ENCODE results near the gene TMEM244. TPM values are rescaled to one million over a fixed set of nuclear protein-coding genes. Genes with fewer than 3 reads are reported as not detected.
"Not testable (repeated sequence)": the region's sequence is repeated elsewhere in the genome, so short reads cannot be mapped to it uniquely, and the experiment has no call there.

Gene TMEM244
- total RNA-seq, 1 donor from 2014 or later: not detected

DNA sequence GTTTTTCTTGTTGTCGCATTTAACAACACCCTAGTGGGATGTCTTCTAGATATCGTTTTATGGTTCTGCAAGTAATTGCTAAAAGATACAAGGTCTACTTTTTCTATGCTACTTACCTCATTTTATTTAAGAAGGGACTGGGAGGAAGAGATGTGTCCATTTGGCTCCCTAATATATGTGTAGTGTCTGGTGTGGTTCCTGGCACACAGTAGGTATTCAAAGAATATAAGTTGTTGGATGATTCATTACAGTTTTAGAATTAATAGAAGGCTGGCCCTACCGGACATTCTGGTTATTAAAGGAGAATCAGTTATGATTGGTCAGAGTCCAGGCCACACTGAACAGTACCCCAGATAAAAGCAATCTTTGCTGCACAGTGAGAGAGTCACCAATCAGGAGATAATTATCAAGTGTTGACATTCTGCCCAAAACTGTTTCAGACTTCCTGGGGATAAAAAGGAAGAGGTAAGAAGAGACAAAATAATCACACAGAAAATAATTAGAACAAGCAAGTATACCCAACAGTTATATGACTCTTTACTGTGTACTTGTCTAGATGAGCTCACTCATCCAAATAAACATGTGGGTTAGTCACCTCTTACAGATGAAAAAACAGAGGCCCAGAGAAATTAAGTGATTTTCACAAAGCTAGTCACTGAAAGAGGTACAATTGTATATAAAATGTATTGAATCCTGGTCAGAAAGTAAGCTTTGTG is 7.0 kb downstream of the TMEM244 start:
- H3K27me3 Mint-ChIP-seq: peaks cover 8% of the 10 kb centered on the region
- no peaks in the 10 kb centered on the region for H3K9me3 Mint-ChIP-seq
- no peak overlapping the region for H3K4me3 Mint-ChIP-seq
- DNase-seq: no peak
- intact Hi-C loops (cut with micrococcal nuclease): no loop called here
- no peaks in the 10 kb centered on the region for H3K4me1 Mint-ChIP-seq
- no peaks in the 10 kb centered on the region for H3K36me3 Mint-ChIP-seq (ENCODE audit: low read depth)
- H3K27ac Mint-ChIP-seq: no peak overlapping the region

DNA sequence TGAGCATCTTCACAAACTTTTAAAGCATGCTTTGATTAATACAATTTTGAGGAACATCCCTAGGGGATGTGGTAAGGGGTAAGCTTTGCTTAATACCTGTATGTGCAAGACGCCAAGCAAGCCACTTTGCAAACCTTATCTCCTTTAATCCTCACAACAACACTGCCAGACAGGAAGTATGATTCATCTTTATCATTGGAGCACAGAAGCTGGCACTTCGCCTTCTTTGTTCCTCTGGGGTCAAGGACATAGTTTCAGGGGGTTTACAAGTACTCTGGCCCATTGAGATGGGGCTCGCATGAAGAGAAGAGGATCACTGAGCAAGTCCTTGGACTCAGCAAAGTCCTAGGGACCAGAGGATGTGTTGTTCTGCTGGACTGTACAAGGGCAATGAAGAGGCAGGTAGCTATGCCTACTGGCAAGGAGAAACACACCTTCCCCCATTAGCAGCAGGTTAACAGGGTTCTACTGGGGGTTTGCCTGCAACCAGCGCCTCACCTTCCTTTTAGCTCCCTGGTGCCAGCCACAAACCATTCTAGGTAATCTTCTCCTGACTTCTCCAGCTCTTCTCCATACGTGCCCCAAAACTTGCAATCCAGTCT is 8.8 kb downstream of the TMEM244 start:
- intact Hi-C loops (cut with micrococcal nuclease): no loop called here

DNA sequence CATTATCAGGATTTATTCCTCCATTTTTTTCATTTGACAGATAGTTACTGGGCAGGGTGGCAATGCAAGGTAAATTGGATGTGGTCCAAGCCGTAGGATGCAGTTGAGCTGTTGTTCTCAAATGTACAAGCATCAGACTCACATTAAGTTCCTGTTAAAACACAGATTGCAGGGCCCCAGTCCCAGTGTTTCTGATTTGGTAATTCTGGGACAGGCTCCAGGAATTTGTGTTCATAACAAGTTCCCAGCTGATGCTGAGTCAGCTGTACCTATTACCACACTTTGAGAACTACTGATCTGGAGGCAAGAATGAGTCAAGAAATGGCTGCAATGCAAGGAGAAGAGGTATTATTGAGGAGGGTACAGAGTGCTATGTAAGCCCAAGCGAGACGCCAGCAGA is 11.7 kb downstream of the TMEM244 start:
- Mint-ChIP-seq H3K4me3 (no peak overlapping the region), H3K9me3 (no peaks in the 10 kb centered on the region), H3K27me3 (peaks cover 20% of the 10 kb centered on the region), H3K36me3 (ENCODE audit: low read depth) (no peaks in the 10 kb centered on the region), H3K4me1 (no peaks in the 10 kb centered on the region), H3K27ac (no peak overlapping the region)
- intact Hi-C loops (cut with micrococcal nuclease): no loop called here
- no peak for DNase-seq

More for the DNA sequence above, 8.8 kb downstream of the TMEM244 start:
- H3K9me3 Mint-ChIP-seq: no peaks in the 10 kb centered on the region
- DNase-seq: no peak
- peaks cover 13% of the 10 kb centered on the region for H3K27me3 Mint-ChIP-seq
- H3K4me1 Mint-ChIP-seq: no peaks in the 10 kb centered on the region
- H3K27ac Mint-ChIP-seq: no peak overlapping the region
- H3K4me3 Mint-ChIP-seq: no peak overlapping the region
- H3K36me3 Mint-ChIP-seq (ENCODE audit: low read depth): no peaks in the 10 kb centered on the region

DNA sequence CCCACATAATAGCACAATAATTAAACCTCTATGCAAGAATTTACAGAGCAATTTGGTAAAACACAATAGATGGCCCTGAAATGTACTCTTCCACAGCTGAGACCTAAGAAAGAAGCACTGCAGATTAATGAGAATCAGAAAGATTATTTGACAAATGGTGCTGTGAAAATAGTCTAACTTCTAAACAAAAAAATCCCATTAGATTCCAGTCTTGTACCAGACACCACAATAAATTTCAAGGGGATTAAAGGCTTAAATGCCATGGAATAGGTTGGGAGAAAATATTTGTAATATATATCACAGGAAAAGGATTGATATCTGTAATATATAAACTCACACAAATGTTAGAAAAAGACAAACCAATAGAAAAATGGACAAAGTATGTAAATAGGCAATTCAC is 14.4 kb downstream of the TMEM244 start:
- no peak overlapping the region for H3K27ac Mint-ChIP-seq
- no peaks in the 10 kb centered on the region for H3K9me3 Mint-ChIP-seq
- H3K36me3 Mint-ChIP-seq (ENCODE audit: low read depth): no peaks in the 10 kb centered on the region
- intact Hi-C loops (cut with micrococcal nuclease): no loop called here
- H3K4me1 Mint-ChIP-seq: no peaks in the 10 kb centered on the region
- H3K27me3 Mint-ChIP-seq: peaks cover 25% of the 10 kb centered on the region
- H3K4me3 Mint-ChIP-seq: no peak overlapping the region
- DNase-seq: no peak

DNA sequence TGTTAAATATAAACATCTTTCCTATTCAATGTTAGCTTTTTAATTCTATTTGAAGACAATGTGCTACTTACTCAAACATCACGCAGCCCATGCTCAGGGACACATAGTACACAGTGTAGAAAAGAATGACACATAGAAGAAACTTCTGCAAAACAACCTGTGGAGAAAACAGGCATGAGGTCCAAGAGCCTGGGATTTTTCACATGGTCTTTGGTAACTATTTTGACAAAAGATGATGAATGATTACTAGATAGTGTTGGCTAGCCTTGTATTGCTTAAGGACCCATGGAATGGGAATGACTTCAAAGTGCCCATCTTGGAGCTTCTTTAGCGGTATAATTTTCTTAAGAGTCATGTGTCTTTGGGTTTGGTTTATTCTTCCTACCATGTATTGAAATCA is 15.4 kb downstream of the TMEM244 start:
- Mint-ChIP-seq H3K9me3 (no peaks in the 10 kb centered on the region), H3K4me3 (no peak overlapping the region), H3K36me3 (ENCODE audit: low read depth) (no peaks in the 10 kb centered on the region), H3K27ac (no peak overlapping the region), H3K4me1 (no peaks in the 10 kb centered on the region), H3K27me3 (peaks cover 28% of the 10 kb centered on the region)
- no peak for DNase-seq
- intact Hi-C loops (cut with micrococcal nuclease): no loop called here

DNA sequence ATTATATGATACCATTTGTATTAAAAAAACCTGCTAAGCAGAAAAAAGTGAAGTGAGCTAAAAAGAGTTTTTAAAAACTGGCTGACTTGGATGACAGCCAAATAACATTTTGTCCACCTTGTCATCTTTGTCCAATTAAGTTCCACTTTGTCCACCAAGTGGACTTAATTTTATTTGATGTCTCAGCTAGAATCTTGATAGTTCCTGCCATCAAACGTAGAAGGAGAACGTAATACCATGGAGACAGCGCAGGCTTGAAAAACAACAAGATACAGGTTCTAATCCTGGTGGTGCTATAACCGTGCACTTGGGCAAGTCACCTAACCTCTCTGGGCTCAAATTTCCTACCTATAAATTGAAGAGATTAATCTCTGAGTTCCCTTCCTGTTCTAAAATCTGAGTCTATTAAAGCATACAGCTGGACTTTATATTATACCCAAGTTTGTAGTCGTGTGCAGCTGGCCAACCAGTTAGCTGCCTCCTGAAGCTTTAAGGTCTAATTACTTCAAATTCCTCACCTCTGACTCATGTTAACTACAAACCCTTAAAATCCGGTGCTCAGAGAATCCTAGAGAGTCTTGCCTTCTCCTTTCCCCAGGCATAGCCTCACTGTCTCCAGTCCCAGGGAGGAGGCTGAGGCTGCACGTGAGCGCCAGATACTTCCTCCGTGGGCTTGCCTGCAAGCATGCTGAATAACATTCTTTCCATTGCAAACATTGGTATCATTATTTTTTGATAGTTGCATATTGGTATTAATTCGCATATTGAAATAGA is 16.8 kb downstream of the TMEM244 start:
- peaks cover 26% of the 10 kb centered on the region for H3K27me3 Mint-ChIP-seq
- DNase-seq: no peak
- H3K36me3 Mint-ChIP-seq (ENCODE audit: low read depth): no peaks in the 10 kb centered on the region
- no peak overlapping the region for H3K27ac Mint-ChIP-seq
- no peak overlapping the region for H3K4me3 Mint-ChIP-seq
- intact Hi-C loops (cut with micrococcal nuclease): no loop called here
- H3K9me3 Mint-ChIP-seq: no peaks in the 10 kb centered on the region
- no peaks in the 10 kb centered on the region for H3K4me1 Mint-ChIP-seq

DNA sequence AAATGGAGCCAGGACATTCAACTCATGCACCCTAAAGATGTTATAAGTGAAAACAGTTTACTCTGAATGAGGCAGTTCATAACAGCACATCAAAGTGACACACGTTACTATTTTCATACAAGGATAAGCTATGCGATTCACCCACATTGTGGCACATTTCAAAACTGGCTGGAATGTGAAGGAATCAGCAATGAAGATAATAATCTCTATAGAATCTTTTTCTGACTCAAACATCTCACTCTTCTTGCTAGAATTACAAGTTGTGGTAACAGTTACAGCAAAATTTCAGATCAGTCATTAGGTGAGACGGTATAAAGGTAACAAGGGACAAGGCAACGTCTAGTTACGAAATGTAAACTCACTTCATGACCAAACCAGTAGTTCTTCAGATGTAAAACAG is 17.5 kb downstream of the TMEM244 start:
- intact Hi-C loops (cut with micrococcal nuclease): no loop called here
- H3K9me3 Mint-ChIP-seq: no peaks in the 10 kb centered on the region
- H3K27me3 Mint-ChIP-seq: peaks cover 25% of the 10 kb centered on the region
- H3K4me1 Mint-ChIP-seq: no peaks in the 10 kb centered on the region
- H3K36me3 Mint-ChIP-seq (ENCODE audit: low read depth): no peaks in the 10 kb centered on the region
- H3K27ac Mint-ChIP-seq: no peak overlapping the region
- DNase-seq: no peak
- no peak overlapping the region for H3K4me3 Mint-ChIP-seq

DNA sequence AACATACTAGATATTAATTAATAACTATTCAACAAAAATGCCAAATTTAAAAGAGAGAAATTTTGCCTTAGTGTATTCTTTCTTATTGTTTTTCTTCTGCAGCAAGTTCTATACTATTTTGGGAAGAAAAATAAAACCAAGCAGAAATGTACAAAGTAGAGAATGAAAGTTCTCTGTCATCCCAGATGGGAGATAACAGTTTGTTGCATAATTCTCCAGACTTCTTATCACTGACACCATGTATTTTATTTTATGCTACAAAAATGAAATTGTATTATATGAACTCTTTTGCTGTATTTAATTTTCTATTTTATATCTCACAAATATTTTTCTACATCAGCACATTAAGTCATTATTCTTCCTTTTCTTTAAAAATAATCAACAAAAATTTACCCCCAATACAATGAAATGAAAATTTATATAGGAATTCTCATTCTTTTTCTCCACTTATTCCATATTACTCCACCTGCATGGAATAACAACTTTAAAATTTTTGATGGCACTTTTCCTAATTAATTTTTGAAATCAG is 18.2 kb downstream of the TMEM244 start:
- H3K36me3 Mint-ChIP-seq (ENCODE audit: low read depth): no peaks in the 10 kb centered on the region
- intact Hi-C loops (cut with micrococcal nuclease): no loop called here
- H3K27ac Mint-ChIP-seq: no peak overlapping the region
- no peak for DNase-seq
- H3K9me3 Mint-ChIP-seq: peaks cover 5% of the 10 kb centered on the region
- no peaks in the 10 kb centered on the region for H3K4me1 Mint-ChIP-seq
- no peak overlapping the region for H3K4me3 Mint-ChIP-seq
- peaks cover 27% of the 10 kb centered on the region for H3K27me3 Mint-ChIP-seq

DNA sequence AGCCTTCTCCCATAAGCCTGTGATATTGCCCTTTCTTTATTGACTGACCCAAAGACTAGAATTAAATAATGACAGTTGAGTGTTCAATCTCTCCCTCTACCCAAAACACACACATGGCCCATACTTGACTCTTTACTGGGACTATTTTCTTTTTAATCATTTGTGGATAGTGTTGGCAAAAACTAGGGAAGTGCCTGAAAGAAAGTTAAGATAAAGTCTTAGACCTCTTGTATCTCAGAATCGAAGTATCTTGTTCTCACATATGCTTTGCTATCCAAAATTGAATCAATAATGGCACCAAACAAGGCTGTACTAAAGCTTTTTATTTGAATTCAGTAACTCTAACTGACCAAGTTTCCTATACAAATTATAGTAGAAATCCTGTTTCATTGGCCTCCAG is 19.0 kb downstream of the TMEM244 start:
- Mint-ChIP-seq H3K4me3 (no peak overlapping the region), H3K27me3 (peaks cover 30% of the 10 kb centered on the region), H3K27ac (no peak overlapping the region), H3K36me3 (ENCODE audit: low read depth) (no peaks in the 10 kb centered on the region), H3K4me1 (no peaks in the 10 kb centered on the region), H3K9me3 (peaks cover 6% of the 10 kb centered on the region)
- no peak for DNase-seq
- intact Hi-C loops (cut with micrococcal nuclease): no loop called here

DNA sequence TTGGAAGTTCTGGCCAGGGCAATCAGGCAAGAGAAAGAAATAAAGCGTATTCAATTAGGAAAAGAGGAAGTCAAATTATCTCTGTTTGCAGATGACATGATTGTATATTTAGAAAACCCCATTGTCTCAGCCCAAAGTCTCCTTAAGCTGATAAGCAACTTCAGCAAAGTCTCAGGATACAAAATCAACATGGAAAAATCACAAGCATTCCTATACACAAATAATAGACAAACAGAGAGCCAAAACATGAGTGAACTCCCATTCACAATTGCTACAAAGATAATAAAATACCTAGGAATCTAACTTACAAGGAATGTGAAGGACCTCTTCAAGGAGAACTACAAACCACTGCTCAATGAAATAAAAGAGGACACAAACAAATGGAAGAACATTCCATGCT is 21.6 kb downstream of the TMEM244 start:
- H3K27ac Mint-ChIP-seq; intact Hi-C loops (cut with micrococcal nuclease); H3K36me3 Mint-ChIP-seq (ENCODE audit: low read depth); DNase-seq; H3K4me1 Mint-ChIP-seq; H3K9me3 Mint-ChIP-seq; H3K4me3 Mint-ChIP-seq: not testable (repeated sequence)
- peaks cover 25% of the 10 kb centered on the region for H3K27me3 Mint-ChIP-seq

DNA sequence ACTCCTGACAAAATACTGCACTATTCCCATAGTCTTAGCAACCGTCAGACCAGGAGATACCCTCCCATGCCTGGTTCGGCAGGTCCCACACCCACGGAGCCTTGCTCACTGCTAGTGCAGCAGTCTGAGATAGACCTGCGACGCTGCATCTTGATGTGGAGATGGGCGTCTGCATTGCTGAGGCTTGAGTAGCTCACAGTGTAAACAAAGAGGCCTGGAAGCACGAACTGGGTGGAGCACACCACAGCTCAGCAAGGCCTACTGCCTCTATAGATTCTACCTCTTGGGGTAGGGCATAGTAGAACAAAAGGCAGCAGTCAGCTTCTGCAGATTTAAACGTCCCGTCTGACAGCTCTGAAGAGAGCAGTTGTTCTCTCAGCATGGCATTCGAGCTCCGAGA is 25.4 kb downstream of the TMEM244 start:
- Mint-ChIP-seq H3K27ac (no peak overlapping the region), H3K4me1 (no peaks in the 10 kb centered on the region), H3K36me3 (ENCODE audit: low read depth) (no peaks in the 10 kb centered on the region), H3K4me3 (no peak overlapping the region), H3K9me3 (peaks cover 6% of the 10 kb centered on the region), H3K27me3 (peaks cover 16% of the 10 kb centered on the region)
- no peak for DNase-seq
- intact Hi-C loops (cut with micrococcal nuclease): no loop called here

DNA sequence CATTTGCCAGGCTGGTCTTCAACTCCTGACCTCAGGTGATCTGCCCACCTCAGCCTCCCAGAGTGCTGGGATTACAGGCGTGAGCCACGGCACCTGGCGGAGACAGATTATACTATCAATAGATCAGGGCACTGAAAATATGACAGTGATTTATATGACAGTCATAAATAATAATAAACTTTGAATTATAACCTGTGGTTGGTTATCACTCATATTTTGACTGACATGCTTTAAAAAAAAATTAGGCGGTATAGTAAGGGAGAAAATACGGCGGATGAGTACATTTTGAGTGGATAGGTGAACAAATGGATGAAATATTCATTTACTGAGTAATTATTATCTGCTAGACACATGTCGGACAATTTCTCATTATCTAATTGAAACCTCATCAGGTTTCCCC is 28.8 kb downstream of the TMEM244 start:
- no peaks in the 10 kb centered on the region for H3K4me1 Mint-ChIP-seq
- H3K27ac Mint-ChIP-seq: no peak overlapping the region
- no peak overlapping the region for H3K4me3 Mint-ChIP-seq
- no peaks in the 10 kb centered on the region for H3K36me3 Mint-ChIP-seq (ENCODE audit: low read depth)
- H3K9me3 Mint-ChIP-seq: no peaks in the 10 kb centered on the region
- DNase-seq: no peak
- H3K27me3 Mint-ChIP-seq: peaks cover 10% of the 10 kb centered on the region
- intact Hi-C loops (cut with micrococcal nuclease): no loop called here

DNA sequence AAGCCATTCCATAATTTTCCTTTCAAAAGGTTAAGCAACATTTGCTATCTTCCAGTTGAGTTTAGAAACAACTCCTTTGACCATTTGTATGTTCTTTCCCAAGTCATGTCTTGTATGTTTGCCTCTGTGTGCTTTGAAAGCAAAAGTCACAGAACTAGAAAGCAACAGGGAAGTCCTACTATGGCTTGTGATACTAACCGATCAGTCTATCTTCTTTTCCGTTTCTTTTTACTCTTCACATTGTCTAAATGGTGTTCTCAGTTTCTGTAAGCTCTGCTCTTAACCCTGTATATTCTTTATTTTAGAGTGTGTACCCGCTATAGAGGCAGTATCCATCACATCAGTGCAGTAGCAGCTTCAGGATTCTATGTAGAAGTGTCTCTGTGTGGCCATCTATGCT is 32.9 kb downstream of the TMEM244 start:
- no peaks in the 10 kb centered on the region for H3K36me3 Mint-ChIP-seq (ENCODE audit: low read depth)
- peaks cover 16% of the 10 kb centered on the region for H3K27me3 Mint-ChIP-seq
- DNase-seq: no peak
- H3K4me1 Mint-ChIP-seq: no peaks in the 10 kb centered on the region
- H3K9me3 Mint-ChIP-seq: no peaks in the 10 kb centered on the region
- intact Hi-C loops (cut with micrococcal nuclease): no loop called here
- H3K27ac Mint-ChIP-seq: no peak overlapping the region
- no peak overlapping the region for H3K4me3 Mint-ChIP-seq

DNA sequence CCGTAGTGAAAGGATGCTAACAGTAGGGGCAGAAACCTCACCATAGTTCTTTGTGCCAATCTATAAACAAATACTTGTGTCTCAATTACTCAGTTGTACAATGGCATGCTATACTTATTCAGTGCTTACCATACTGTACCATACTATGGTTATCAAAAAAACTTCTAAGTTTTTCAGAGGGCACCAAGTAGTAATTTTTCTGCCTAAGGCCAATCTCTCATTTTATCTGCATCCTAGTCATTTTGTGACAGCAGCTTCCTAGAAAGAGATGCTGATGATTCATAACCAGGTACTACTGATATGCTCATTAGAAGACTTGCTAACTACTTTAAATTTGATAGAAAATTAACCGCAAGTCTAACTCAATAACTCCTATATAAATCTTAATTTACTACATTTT is 42.9 kb downstream of the TMEM244 start:
- Mint-ChIP-seq H3K27ac (no peak overlapping the region), H3K27me3 (peaks cover 20% of the 10 kb centered on the region), H3K36me3 (ENCODE audit: low read depth) (no peaks in the 10 kb centered on the region), H3K4me3 (no peak overlapping the region), H3K9me3 (no peaks in the 10 kb centered on the region), H3K4me1 (peaks cover 8% of the 10 kb centered on the region)
- intact Hi-C loops (cut with micrococcal nuclease): no loop called here
- no peak for DNase-seq

All from activated CD4-positive, alpha-beta T cell treated with anti-CD3 and anti-CD28 coated beads, Interleukin-2, amount 10 ng/mL, durations not matched to agents 24 days and 14 days (primary cell).